ENCODE data around the gene SEC63.

Gene SEC63

GRCh38 chr6:107988570-107988969 lies 30.6 kb upstream of the SEC63 start:
- DNase-seq (ENCODE audit: insufficient read length, low spot score) (no peak), FAIRE-seq (no peak)
- no peak for TF ChIP-seq POLR2A (IDR thresholded peaks at IDR 0.05; ENCODE audit: low read depth, low read length)

GRCh38 chr6:107987805-107988204 lies 29.8 kb upstream of the SEC63 start:
- DNase-seq (ENCODE audit: insufficient read length, low spot score) = no peak
- no peak for FAIRE-seq
- no peak for TF ChIP-seq POLR2A (IDR thresholded peaks at IDR 0.05; ENCODE audit: low read depth, low read length)

- TF ChIP-seq POLR2A (IDR thresholded peaks at IDR 0.05; ENCODE audit: low read depth, low read length) = no peak
- no peak for FAIRE-seq
These were observed 27.7 kb upstream of the SEC63 start for GRCh38 chr6:107985701-107986100.

DNA sequence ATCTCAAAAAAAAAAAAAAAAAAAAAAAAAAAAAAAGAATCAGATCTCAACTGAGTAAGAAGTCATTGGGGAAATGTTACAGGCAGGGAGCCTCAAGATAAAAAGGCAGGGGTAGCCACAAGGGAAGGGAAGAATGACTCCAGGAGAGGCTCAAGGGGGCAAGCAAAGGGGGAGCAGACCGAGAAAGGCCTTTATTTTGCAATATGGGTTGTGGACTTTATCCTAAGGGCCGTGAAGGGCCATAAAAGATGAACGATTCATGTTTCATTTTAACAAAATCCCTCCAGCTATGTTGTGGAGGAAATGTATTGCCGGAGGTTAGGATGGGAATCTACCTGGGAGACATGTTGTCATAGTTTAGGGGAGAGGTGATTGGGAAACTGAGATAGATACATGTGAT lies 25.8 kb upstream of the SEC63 start:
- no peak for TF ChIP-seq POLR2A (IDR thresholded peaks at IDR 0.05; ENCODE audit: low read depth, low read length)
- no peak for DNase-seq (ENCODE audit: insufficient read length, low spot score)
- no peak for FAIRE-seq

More at GRCh38 chr6:107985701-107986100, 27.7 kb upstream of the SEC63 start:
- DNase-seq (ENCODE audit: insufficient read length, low spot score) = no peak

DNA sequence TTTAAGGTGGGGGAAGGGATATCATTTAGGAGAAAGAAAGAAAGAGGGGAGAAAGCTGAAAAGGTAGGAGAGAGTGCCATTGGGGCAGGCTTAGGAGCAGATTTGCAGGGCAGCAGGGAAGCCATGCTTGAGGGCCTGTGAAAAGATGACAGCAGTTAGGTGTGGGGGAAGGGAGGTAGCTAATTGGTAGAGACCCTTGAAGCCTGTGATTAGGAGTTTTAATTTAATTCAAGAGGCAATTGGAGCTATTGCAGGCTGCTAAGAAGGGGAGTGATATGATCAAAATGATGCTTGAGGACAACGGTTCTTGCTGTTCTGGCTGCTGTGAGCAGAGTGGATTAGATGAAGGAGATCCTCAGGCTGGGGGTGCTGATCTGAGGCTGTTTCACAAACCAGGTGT lies 24.5 kb upstream of the SEC63 start:
- DNase-seq (ENCODE audit: insufficient read length, low spot score) (no peak), FAIRE-seq (no peak)
- no peak for TF ChIP-seq POLR2A (IDR thresholded peaks at IDR 0.05; ENCODE audit: low read depth, low read length)

- DNase-seq (ENCODE audit: insufficient read length, low spot score) (no peak), FAIRE-seq (no peak)
- no peak for TF ChIP-seq POLR2A (IDR thresholded peaks at IDR 0.05; ENCODE audit: low read depth, low read length)
These were observed 23.7 kb upstream of the SEC63 start for GRCh38 chr6:107981695-107982094.

DNA sequence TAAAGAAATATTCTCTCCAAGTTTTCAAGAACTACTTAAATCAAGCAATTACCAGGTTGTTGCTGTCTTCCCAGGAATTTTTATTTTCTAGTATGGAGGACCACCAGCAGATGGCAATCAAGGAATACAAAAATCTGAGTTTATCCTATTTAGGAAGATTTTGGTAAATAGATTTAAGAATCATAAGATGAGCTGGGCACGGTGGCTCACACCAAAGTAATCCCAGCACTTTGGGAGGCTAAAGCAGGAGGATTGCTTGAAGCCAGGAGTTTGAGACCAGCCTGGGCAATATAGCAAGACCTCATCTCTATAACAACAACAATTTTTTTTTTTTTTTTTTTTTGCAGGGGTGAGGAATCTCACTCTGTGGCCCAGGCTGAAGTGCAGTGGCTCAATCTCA lies 19.3 kb upstream of the SEC63 start:
- FAIRE-seq (no peak), DNase-seq (ENCODE audit: insufficient read length, low spot score) (no peak)
- no peak for TF ChIP-seq POLR2A (IDR thresholded peaks at IDR 0.05; ENCODE audit: low read depth, low read length)

GRCh38 chr6:107976155-107976783 lies 18.3 kb upstream of the SEC63 start:
- DNase-seq (ENCODE audit: insufficient read length, low spot score) (no peak), FAIRE-seq (no peak)
- TF ChIP-seq POLR2A (IDR thresholded peaks at IDR 0.05; ENCODE audit: low read depth, low read length) = no peak

DNA sequence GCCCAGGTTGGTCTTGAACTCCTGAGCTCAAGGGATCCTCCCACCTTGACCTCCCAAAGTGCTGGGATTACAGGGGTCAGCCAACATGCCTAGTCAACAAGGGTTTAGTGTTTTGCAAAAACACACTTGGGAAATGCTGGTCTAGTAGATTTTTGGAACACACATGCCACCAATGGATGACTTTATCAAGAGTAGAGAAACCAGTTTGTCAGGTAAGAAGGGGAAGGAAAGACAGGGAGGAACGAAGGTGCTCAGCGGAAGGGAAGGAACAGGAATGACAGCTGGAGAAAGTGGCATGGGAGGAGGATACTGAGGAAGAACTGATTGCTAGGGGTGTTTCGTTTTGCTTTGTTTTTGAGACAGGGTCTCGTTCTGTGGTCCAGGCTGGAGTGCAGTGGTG lies 15.6 kb upstream of the SEC63 start:
- TF ChIP-seq POLR2A (IDR thresholded peaks at IDR 0.05; ENCODE audit: low read depth, low read length) = no peak
- DNase-seq (ENCODE audit: insufficient read length, low spot score) = no peak
- no peak for FAIRE-seq

DNA sequence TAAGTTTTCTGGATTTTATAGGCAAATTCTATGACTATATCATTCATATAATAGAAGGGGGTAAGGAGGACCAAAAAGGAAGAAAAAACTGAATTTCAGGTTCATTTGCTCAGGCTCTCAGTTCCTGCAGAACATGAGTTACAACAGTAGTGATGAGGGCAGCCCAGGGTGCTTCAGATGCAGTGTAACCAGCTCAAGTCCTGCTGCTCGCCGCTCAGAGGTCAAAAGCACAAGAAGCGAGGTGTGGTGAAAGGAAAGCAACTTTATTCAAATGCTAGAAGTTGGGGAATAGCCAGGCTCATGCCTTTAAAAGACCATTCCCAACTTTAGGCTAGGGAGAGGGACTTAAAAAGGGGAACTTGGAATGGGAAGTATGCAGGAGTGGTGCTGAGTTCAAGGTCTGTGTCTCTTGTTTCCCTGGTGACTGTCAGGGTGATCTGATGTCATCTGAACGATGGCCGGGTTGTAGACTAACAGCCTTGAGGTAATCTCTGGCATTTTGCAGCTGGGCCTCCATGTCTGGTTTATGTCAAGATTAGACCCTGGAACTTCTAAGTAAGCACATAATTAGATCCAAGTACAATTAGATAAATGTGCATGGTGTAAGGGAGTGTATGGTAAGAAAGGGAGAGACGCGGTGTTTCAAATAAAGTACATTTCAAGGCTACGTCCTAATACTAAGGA lies 14.5 kb upstream of the SEC63 start:
- DNase-seq (ENCODE audit: insufficient read length, low spot score) (no peak), FAIRE-seq (no peak)
- TF ChIP-seq POLR2A (IDR thresholded peaks at IDR 0.05; ENCODE audit: low read depth, low read length) = no peak

DNA sequence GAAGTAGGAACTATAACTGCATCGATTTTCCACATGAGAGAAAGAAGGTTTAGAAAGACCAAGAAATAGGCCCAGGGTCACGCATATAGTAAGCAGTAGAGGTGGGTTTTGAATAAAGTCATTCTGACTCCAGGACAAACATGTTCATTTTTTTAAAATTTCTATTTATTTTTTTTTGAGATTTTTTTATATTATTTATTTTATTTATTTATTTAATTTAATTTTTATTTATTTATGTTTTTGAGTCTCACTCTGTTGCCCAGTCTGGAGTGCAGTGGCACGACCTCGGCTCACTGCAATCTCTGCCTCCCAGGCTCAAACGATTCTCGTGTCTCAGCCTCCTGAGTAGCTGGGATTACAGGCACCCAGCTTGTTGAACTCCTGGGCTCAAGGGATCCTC lies 13.2 kb upstream of the SEC63 start:
- TF ChIP-seq POLR2A (IDR thresholded peaks at IDR 0.05; ENCODE audit: low read depth, low read length) = no peak
- no peak for FAIRE-seq
- no peak for DNase-seq (ENCODE audit: insufficient read length, low spot score)

DNA sequence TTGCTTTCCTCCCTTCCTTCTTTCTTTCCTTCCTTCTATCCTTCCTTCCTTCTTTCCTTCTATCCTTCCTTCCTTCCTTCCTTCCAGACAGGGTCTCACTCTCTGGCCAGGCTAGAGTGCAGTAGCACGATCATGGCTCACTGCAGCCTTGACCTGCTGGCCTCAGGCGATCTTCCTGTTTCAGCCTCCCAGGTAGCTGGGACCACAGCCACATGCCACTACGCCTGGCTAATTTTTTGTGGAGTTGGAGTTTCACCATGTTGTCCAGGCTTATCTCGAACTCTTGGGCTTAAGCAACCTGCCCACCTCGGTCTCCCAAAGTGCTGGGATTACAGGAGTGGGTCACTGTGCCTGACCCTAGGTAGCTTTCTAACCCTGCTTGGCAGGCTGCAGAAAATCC lies 12.2 kb upstream of the SEC63 start:
- FAIRE-seq (no peak), DNase-seq (ENCODE audit: insufficient read length, low spot score) (no peak)
- no peak for TF ChIP-seq POLR2A (IDR thresholded peaks at IDR 0.05; ENCODE audit: low read depth, low read length)

DNA sequence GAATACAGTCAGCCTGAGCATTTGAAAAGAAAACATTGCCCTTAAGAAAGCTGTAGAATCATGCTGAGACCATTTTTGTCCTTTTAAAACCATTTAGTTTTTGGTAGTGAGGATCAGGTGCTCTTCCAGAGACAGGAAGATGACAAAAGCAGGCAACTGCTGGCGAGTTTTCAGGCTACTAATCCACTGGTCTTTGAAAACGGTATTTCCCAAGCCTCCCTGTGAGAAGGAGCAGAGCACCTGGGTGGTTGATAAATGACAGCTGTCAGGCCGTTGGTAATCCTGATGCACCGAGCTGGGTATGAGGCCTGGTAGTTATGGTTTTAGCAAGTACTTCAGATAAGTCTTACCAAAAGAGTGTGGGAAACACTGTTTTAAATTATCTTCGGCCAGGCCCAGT lies 10.1 kb upstream of the SEC63 start:
- DNase-seq (ENCODE audit: insufficient read length, low spot score) = no peak
- FAIRE-seq = no peak
- no peak for TF ChIP-seq POLR2A (IDR thresholded peaks at IDR 0.05; ENCODE audit: low read depth, low read length)

DNA sequence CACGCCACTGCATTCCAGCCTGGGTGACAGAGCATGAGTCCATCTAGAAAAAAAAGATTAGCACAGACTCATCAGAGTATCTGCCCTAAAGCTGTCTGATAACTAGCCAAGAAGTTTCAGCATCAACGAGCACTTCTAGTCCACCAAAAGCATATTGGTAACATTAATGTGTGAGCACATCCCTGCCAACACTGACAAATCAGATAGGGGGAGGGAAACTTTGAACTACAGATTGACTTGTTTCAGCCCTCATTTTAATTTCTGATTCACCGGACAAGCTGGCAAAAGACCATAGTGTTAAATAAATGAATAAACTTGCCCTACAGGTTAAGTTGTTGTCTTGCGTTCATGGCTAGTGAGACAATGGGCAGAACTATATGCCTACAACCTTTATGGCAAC lies 7.7 kb upstream of the SEC63 start:
- no peak for TF ChIP-seq POLR2A (IDR thresholded peaks at IDR 0.05; ENCODE audit: low read depth, low read length)
- no peak for FAIRE-seq

GRCh38 chr6:107962723-107963122 lies 4.7 kb upstream of the SEC63 start:
- FAIRE-seq = no peak
- no peak for TF ChIP-seq POLR2A (IDR thresholded peaks at IDR 0.05; ENCODE audit: low read depth, low read length)

More for the DNA sequence above, 7.7 kb upstream of the SEC63 start:
- DNase-seq (ENCODE audit: insufficient read length, low spot score) = no peak

More at GRCh38 chr6:107962723-107963122, 4.7 kb upstream of the SEC63 start:
- DNase-seq (ENCODE audit: insufficient read length, low spot score) = no peak
